H1 (cell line): ENCODE results near the gene SLC6A19. TPM values are rescaled to one million over a fixed set of nuclear protein-coding genes. Genes with fewer than 3 reads are reported as not detected.

Experiments
- CTCF ChIA-PET: fragments of 300-600 bp; sonication (Branson Sonifier 250); formaldehyde crosslinking; loops from one replicate; lab custom pipeline; 2021; ENCODE audit not compliant: partially characterized antibody; lab: Charles Lee
- POLR2A ChIA-PET: fragments of 300-600 bp; sonication (Branson Sonifier 250); formaldehyde crosslinking; loops from one replicate; lab custom pipeline; 2021; ENCODE audit warnings: inconsistent platforms; ENCODE audit not compliant: partially characterized antibody; lab: Charles Lee
- DNase-seq, 2 experiments: peaks; one replicate each; pipeline versions ENCODE4 v3.0.0 to v3.0.0-alpha.2; 2010 to 2022; ENCODE audit warnings: low spot score in 2 of 2, low read depth in 1 of 2, mixed read lengths in 1 of 2
- FAIRE-seq: peaks from 2 replicates; lab custom pipeline; 2011; peaks lifted over from hg19 to GRCh38; lab: Jason Lieb, UNC
- H2AFZ ChIP-seq: 2 replicates; pipeline ENCODE4 v1.8.1; 2012; ENCODE audit warnings: low read length, inconsistent platforms
- H2AK5ac ChIP-seq: 2 replicates; pipeline ENCODE4 v1.6.1; 2013; ENCODE audit warnings: low read depth, low read length
- H2BK120ac ChIP-seq: replicated peaks from 2 replicates; pipeline ENCODE3; 2013; ENCODE audit warnings: low read depth, low read length, inconsistent platforms
- H2BK12ac ChIP-seq: 2 replicates; pipeline ENCODE4 v1.6.1; 2013; ENCODE audit warnings: low read depth, low read length
- H2BK15ac ChIP-seq: 2 replicates; pipeline ENCODE4 v1.6.1; 2013; ENCODE audit warnings: low read length
- H2BK20ac ChIP-seq: 2 replicates; pipeline ENCODE4 v1.6.1; 2013; ENCODE audit warnings: low read length
- H2BK5ac ChIP-seq: 2 replicates; pipeline ENCODE4 v1.6.1; 2013; ENCODE audit warnings: low read depth, low read length
- H3K14ac ChIP-seq: 2 replicates; pipeline ENCODE4 v1.6.1; 2013; ENCODE audit warnings: inconsistent platforms; ENCODE audit not compliant: insufficient read length
- H3K18ac ChIP-seq: 2 replicates; pipeline ENCODE4 v1.6.1; 2013; ENCODE audit warnings: low read length; ENCODE audit errors: extremely low read depth
- H3K23ac ChIP-seq: 2 replicates; pipeline ENCODE4 v1.6.1; 2013; ENCODE audit warnings: inconsistent platforms; ENCODE audit not compliant: insufficient read length
- H3K23me2 ChIP-seq: 2 replicates; pipeline ENCODE4 v1.6.1; 2013; ENCODE audit warnings: low read depth, low read length
- H3K27ac ChIP-seq: 2 replicates; pipeline ENCODE4 v1.6.1; 2011; ENCODE audit warnings: low read depth, low read length, inconsistent platforms
- H3K27me3 ChIP-seq, 4 experiments: replicated peaks in 1 of 4; 1 replicate in 1 of 4; 2 replicates in 3 of 4; pipeline versions ENCODE4 v1.6.1 to v1.8.1; 2011 to 2013; ENCODE audit warnings: low read length in 3 of 4, mild to moderate bottlenecking in 3 of 4, inconsistent platforms in 2 of 4, mixed read lengths in 2 of 4, moderate library complexity in 1 of 4; ENCODE audit not compliant: control insufficient read depth in 3 of 4, insufficient read depth in 3 of 4; ENCODE audit errors: extremely low read depth in 1 of 4
- H3K36me3 ChIP-seq, 4 experiments: 2 replicates each; pipeline versions ENCODE4 v1.6.1 to v1.8.1; 2011 to 2013; ENCODE audit warnings: mild to moderate bottlenecking in 4 of 4, low read length in 3 of 4, moderate library complexity in 2 of 4, control low read depth in 1 of 4, inconsistent platforms in 1 of 4; ENCODE audit not compliant: insufficient read depth in 4 of 4, control insufficient read depth in 2 of 4
- H3K4ac ChIP-seq: replicated peaks from 2 replicates; pipeline ENCODE3; 2013; ENCODE audit warnings: low read length, low read depth, mixed read lengths, inconsistent platforms; ENCODE audit not compliant: insufficient read length
- H3K4me1 ChIP-seq, 4 experiments: replicated peaks in 1 of 4; 1 replicate in 1 of 4; 2 replicates in 3 of 4; pipeline versions ENCODE4 v1.6.1 to v1.8.1; 2011 to 2013; ENCODE audit warnings: low read length in 3 of 4, inconsistent platforms in 2 of 4, mixed read lengths in 1 of 4; ENCODE audit not compliant: insufficient read depth in 4 of 4, control insufficient read depth in 3 of 4
- H3K4me2 ChIP-seq, 2 experiments: 2 replicates each; pipeline versions ENCODE4 v1.6.1 to v1.8.1; 2011 to 2013; ENCODE audit warnings: low read depth in 2 of 2, low read length in 2 of 2, control low read depth in 1 of 2, inconsistent platforms in 1 of 2, mild to moderate bottlenecking in 1 of 2; ENCODE audit not compliant: insufficient read depth in 1 of 2
- H3K4me3 ChIP-seq, 4 experiments: fragments of 200-600, 300-600 bp in 1 of 4; sonication (generic), shearing (Covaris generic), sonication (Bioruptor Twin) in 1 of 4; 2 replicates each; pipeline versions ENCODE4 v1.5.1 to v1.8.1; 2011 to 2016; ENCODE audit warnings: low read length in 4 of 4, low read depth in 3 of 4, control low read depth in 2 of 4, inconsistent platforms in 2 of 4, mild to moderate bottlenecking in 2 of 4, mixed read lengths in 1 of 4, moderate library complexity in 1 of 4; ENCODE audit not compliant: insufficient read depth in 2 of 4; ENCODE audit errors: extremely low read depth in 1 of 4
- H3K56ac ChIP-seq: replicated peaks from 2 replicates; pipeline ENCODE3; 2013; ENCODE audit warnings: low read depth, mild to moderate bottlenecking, mixed read lengths, low read length, inconsistent platforms; ENCODE audit not compliant: insufficient read length
- H3K79me1 ChIP-seq: 2 replicates; pipeline ENCODE4 v1.6.1; 2013; ENCODE audit warnings: low read depth, low read length, control low read depth
- H3K79me2 ChIP-seq, 2 experiments: 2 replicates each; pipeline versions ENCODE4 v1.6.1 to v1.8.1; 2012 to 2013; ENCODE audit warnings: low read length in 2 of 2, mild to moderate bottlenecking in 2 of 2, inconsistent platforms in 1 of 2; ENCODE audit not compliant: insufficient read depth in 2 of 2, control insufficient read depth in 1 of 2
- H3K9ac ChIP-seq, 4 experiments: replicated peaks in 1 of 4; 1 replicate in 1 of 4; 2 replicates in 3 of 4; pipeline versions ENCODE4 v1.6.1 to v1.8.1; 2011 to 2013; ENCODE audit warnings: low read depth in 3 of 4, low read length in 3 of 4, control low read depth in 2 of 4, mild to moderate bottlenecking in 2 of 4, moderate library complexity in 2 of 4, inconsistent platforms in 1 of 4; ENCODE audit errors: extremely low read depth in 1 of 4
- H3K9me3 ChIP-seq, 2 experiments: 2 replicates each; pipeline versions ENCODE4 v1.6.1 to v1.8.1; 2012 to 2013; ENCODE audit warnings: mild to moderate bottlenecking in 2 of 2, moderate library complexity in 2 of 2, control low read depth in 1 of 2, inconsistent platforms in 1 of 2, low read depth in 1 of 2, low read length in 1 of 2, mixed read lengths in 1 of 2; ENCODE audit not compliant: insufficient read depth in 2 of 2
- H4K20me1 ChIP-seq, 2 experiments: replicated peaks in 1 of 2; 2 replicates each; pipeline versions ENCODE3 to v1.8.1; 2011 to 2013; ENCODE audit warnings: inconsistent platforms in 2 of 2, low read length in 2 of 2, mild to moderate bottlenecking in 1 of 2; ENCODE audit not compliant: insufficient read depth in 2 of 2, control insufficient read depth in 1 of 2
- H4K5ac ChIP-seq: 2 replicates; pipeline ENCODE4 v1.6.1; 2013; ENCODE audit warnings: low read length, low read depth, mixed read lengths, inconsistent platforms; ENCODE audit not compliant: insufficient read length
- H4K8ac ChIP-seq: 2 replicates; pipeline ENCODE4 v1.8.0; 2013; ENCODE audit warnings: mild to moderate bottlenecking, moderate library complexity, low read length, inconsistent platforms; ENCODE audit not compliant: insufficient read depth; ENCODE audit errors: extremely low read depth
- H4K91ac ChIP-seq: replicated peaks from 2 replicates; pipeline ENCODE3; 2013; ENCODE audit warnings: low read length, mixed read lengths, inconsistent platforms; ENCODE audit not compliant: insufficient read length
- TEAD4 ChIP-seq: IDR thresholded peaks from 2 replicates; pipeline ENCODE4 v1.6.1; 2012; ENCODE audit warnings: low read depth, low read length, inconsistent platforms, mixed read lengths
- WGBS, 2 experiments: shearing (Covaris generic) in 1 of 2; methylation state at CpG; one replicate each; pipeline versions ENCODE4 v1.1.6 to v1.1.7; 2013 to 2015; ENCODE audit warnings: low lambda C conversion rate in 2 of 2, mixed read lengths in 2 of 2, inconsistent platforms in 1 of 2, low coverage in 1 of 2, missing lambda C conversion rate in 1 of 2; ENCODE audit not compliant: insufficient replicate concordance in 2 of 2, insufficient coverage in 1 of 2, insufficient read length in 1 of 2; ENCODE audit errors: extremely low coverage in 1 of 2, missing lambda C conversion rate in 1 of 2; 5-methylcytosine and 5-hydroxymethylcytosine counted together
- polyA plus RNA-seq, 7 experiments: library from polyadenylated mRNA; depleted of rRNA in 3 of 7; stranded (reverse) in 5 of 7; unstranded in 2 of 7; fragments of >200 nt in 5 of 7; fragments of 200-250 nt in 2 of 7; gene quantifications; 1 replicate in 5 of 7; 2 replicates in 1 of 7; 4 replicates in 1 of 7; pipeline versions ENCODE4 v1.2.1 to v1.2.3, GENCODE V29; 2011 to 2013; ENCODE audit warnings: missing spikeins in 2 of 7, mixed read lengths in 2 of 7
- total RNA-seq: library from RNA; stranded (reverse); fragmentation: NEBNext Ultra II Directional; extraction: Animal tissue kit (Norgen Biotek cat#: 25700); gene quantifications from 2 replicates; pipeline ENCODE4 v1.2.1, GENCODE V29; 2021

Gene SLC6A19
- total and polyA plus RNA-seq, 2 of the 8 experiments (the other 6 are each of a cell fraction or from before 2014, with no cell fraction given), result 0.02 TPM; not detected in 1

- Histone ChIP-seq H3K4me2 (no peak overlapping the region), H4K91ac (no peak overlapping the region), H3K4me1 (peaks cover 0 to 3% (median 0%) of the 10 kb centered on the region in 4 experiments; a peak in 1 of 7 replicates), H3K23me2 (peaks cover 2% of the 10 kb centered on the region; the same call in 1 of the 2 replicates), H3K4ac (no peak overlapping the region), H2AFZ (no peak overlapping the region), H2BK20ac (no peak overlapping the region), H3K56ac (no peak overlapping the region), H3K27me3 (no peaks in the 10 kb centered on the region), H3K9me3 (peaks cover 0 to 3% of the 10 kb centered on the region in 2 experiments; a peak in 1 of 4 replicates), H2AK5ac (no peak overlapping the region), H3K9ac (no peak overlapping the region), H3K4me3 (no peak overlapping the region), H3K27ac (no peak overlapping the region), H4K8ac (no peak overlapping the region), H2BK5ac (no peak overlapping the region), H3K23ac (no peak overlapping the region), H3K36me3 (no peaks in the 10 kb centered on the region), H4K20me1 (no peaks in the 10 kb centered on the region), H3K79me1 (no peaks in the 10 kb centered on the region), H3K14ac (no peak overlapping the region), H4K5ac (no peak overlapping the region), H2BK12ac (no peak overlapping the region), H2BK15ac (no peak overlapping the region), H2BK120ac (no peak overlapping the region), H3K79me2 (no peaks in the 10 kb centered on the region), H3K18ac (no peak overlapping the region)
- ChIA-PET POLR2A (no interaction called here), CTCF (interaction anchor here (1.0 to 2.8 kb wide), 3 partner anchors 15 to 27 kb away, joined by 3 to 15 read pairs (median 3); no protein-coding TSS in a partner anchor)
- DNase-seq, result no peak
- WGBS, 2 experiments, result 88% methylated on average over 10 of the region's 10 CpGs; no CpG with 5 or more reads in 1 of the 2 experiments
- no peak for FAIRE-seq
- no peak for TF ChIP-seq TEAD4
Measured at GRCh38 chr5:1189269-1189668, 12.1 kb upstream of the SLC6A19 start.
